Epithelial cell of proximal tubule (primary cell): Measurements from ENCODE around the gene NECAB2. TPM values are rescaled to one million over a fixed set of nuclear protein-coding genes. Genes with fewer than 3 reads are reported as not detected.

ENCODE experiments used
- DNase-seq: peaks from one replicate; pipeline ENCODE4 v3.0.0-alpha.2; 2011; ENCODE audit warnings: low read depth
- H3K4me3 ChIP-seq: 2 replicates; pipeline ENCODE4 v1.5.1; 2011; ENCODE audit warnings: low read depth, mild to moderate bottlenecking, low read length
- CTCF ChIP-seq: conservative IDR thresholded peaks from 2 replicates; pipeline ENCODE4 v1.5.1; 2012; ENCODE audit warnings: low read depth, mild to moderate bottlenecking, low read length
- total RNA-seq: library from RNA; depleted of rRNA; stranded (reverse); fragments of >200 nt; gene quantifications from 2 replicates; pipeline ENCODE4 v1.2.3, GENCODE V29; 2015

NECAB2 gene
- total RNA-seq, 1 donor from 2014 or later = not detected

- no peak for DNase-seq
- TF ChIP-seq CTCF = no peak
- no peak overlapping the region for H3K4me3 ChIP-seq
Measured at GRCh38 chr16:83932955-83933673, 34.9 kb upstream of the NECAB2 start.

DNA sequence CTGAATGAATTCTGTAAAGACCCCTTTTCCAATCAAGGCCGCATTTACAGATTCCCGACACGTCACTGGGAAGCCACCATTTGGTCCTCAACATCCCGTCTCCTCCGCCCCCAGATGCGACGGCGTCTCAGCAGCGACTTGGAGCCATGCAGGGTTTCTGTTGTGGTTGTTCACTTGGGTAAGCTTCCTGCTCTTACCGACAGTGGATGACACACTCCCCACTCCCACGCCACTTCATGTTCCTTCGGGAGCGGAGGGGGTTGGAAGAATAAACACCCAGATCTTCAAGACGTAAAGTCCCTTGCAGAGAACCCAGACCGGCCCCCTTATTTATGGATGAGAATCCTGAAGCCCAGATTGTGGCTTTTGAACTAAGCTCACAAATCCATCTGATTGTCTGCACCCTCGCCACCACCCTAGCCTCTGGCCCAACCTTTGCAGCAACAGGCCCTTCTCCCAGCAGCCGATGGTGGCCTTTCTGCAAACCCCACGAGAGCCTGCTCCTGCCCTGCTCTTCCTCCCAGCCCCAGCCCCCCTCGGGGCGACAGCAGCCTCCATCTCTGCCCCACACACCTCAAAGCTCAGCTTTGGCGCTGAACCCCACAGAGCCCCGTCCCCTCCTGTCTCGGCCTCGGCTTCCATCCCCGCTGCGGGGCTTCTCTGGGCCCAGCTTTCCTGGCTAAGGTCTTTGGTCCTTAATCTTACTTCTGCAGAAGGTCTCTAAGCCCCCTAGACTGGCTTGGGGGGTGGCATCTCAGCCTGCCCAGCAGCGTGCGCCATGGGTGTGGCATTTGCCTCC lies 34.0 kb upstream of the NECAB2 start:
- TF ChIP-seq CTCF = no peak
- DNase-seq = no peak
- no peak overlapping the region for H3K4me3 ChIP-seq

- DNase-seq = no peak
- no peak for TF ChIP-seq CTCF
- H3K4me3 ChIP-seq = no peak overlapping the region
Measured at GRCh38 chr16:83934684-83934977, 33.4 kb upstream of the NECAB2 start.

DNA sequence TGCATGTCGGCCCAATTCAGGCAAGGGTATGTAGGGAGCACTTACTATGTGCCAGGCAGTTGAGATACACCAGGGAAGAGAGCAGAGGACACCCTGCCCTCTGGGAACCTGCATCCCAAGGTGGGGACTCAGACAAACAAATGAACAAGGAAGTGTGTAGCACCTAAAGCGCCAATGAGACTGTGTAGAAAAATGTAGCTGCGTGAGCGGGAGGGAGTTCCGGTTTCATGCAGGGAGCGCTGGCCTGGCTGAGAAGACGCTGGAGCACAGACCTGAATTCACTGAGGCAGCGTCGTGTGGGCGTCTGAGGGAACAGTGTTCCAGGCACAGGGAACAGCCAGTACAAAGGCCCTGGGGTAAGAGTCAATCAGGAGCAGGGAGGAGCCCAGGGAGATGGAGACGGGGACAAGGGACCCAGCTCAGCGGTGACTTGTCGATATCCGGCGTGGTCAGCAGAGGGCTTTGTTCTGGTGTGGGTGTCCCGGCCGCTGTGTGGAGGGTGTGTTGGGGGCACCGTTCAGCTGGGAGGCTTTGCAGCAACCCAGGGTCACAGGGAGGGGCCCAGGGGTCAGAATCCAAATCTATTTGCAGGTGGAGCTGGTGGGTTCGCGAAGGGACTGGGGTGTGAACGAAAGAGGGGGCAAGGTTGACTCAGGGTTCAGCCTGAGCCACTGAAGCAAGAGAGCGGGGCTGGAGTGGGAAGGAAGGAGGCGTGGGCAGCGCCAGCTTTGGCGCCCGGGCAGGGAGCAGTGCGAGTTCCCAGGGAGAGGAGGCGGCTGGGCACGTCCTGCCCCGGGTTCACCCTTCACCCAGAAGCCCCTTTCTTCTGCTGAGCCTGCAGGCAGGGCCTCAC lies 32.8 kb upstream of the NECAB2 start:
- no peak for DNase-seq

GRCh38 chr16:83935858-83936255 lies 32.2 kb upstream of the NECAB2 start:
- H3K4me3 ChIP-seq = no peak overlapping the region
- no peak for TF ChIP-seq CTCF
- no peak for DNase-seq

More for the DNA sequence above, 32.8 kb upstream of the NECAB2 start:
- H3K4me3 ChIP-seq = no peak overlapping the region
- no peak for TF ChIP-seq CTCF

- no peak overlapping the region for H3K4me3 ChIP-seq
- TF ChIP-seq CTCF = no peak
- DNase-seq = no peak
Measured at GRCh38 chr16:83936581-83937165, 31.4 kb upstream of the NECAB2 start.
